Measurements from ENCODE around the gene COL4A1.
A peak's percentile ranks its signal among the peaks of the same experiment; 100 is the strongest.

COL4A1 gene

DNA sequence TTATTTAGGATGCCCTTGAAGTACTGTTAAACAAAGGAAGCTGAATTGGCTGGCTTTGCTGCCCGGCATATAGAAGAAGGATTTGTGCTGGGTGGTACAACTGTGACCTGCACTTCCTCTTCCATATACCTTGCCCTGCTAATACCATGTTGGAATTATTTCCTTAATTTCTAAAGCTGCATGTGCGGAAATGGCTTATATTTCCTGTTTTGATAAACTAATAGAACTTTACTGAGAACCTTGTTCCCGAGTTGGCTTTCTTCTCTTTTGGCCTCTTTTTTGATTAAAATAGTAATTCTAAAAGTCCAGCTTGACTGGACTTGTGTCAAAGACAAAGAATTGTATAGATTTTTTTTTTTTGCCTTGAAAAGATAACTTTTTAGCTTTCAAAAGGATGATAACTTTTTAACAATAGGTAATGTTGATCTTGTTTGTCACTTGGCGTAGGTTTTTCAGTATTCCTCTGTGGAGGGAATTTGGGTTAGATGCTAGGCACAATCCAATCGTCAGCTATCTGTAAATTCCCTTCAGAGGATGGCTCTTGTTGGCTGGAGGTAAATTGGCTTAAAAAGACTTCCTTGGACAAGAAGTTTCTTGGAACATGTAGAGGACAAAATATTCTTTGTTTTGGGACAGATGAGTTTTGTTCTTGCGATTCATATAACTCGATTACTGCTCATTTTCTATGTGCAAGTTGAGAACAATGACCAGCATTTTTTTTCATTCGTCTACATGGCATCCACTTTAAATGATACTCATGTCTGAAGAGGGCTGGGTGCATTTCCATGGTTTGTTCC, 41.5 kb upstream of the COL4A1 start:
- H3K36me3 ChIP-seq (ENCODE audit: control insufficient read depth, insufficient read depth, low read length) = no peaks in the 10 kb centered on the region
- no peak for DNase-seq

GRCh38 chr13:110347535-110348308, 40.8 kb upstream of the COL4A1 start:
- Histone ChIP-seq H2BK15ac (replicated peaks; ENCODE audit: low read depth) (no peak overlapping the region), H3K27ac (ENCODE audit: low read depth, low read length) (no peak overlapping the region), H4K8ac (ENCODE audit: low read depth, low read length) (no peak overlapping the region), H4K5ac (ENCODE audit: low read length) (no peak overlapping the region), H3K79me1 (ENCODE audit: low read length) (peaks cover 3% of the 10 kb centered on the region), H2BK5ac (ENCODE audit: low read length) (no peak overlapping the region), H2BK120ac (ENCODE audit: low read depth, low read length) (no peak overlapping the region), H3K4me2 (ENCODE audit: low read length) (no peak overlapping the region), H3K9ac (ENCODE audit: low read length) (no peak overlapping the region), H3K4me3 (ENCODE audit: low read length) (no peak overlapping the region), H3K18ac (ENCODE audit: low read length) (no peak overlapping the region), H3K79me2 (ENCODE audit: control insufficient read depth, insufficient read depth, low read length) (peaks cover 2% of the 10 kb centered on the region), H3K4me1 (ENCODE audit: control insufficient read depth, low read depth, low read length) (no peaks in the 10 kb centered on the region), H3K56ac (ENCODE audit: low read length) (no peak overlapping the region), H2AK5ac (ENCODE audit: low read length) (no peak overlapping the region), H3K36me3 (ENCODE audit: control insufficient read depth, insufficient read depth, low read length) (no peaks in the 10 kb centered on the region), H3K4ac (ENCODE audit: low read depth, low read length) (no peak overlapping the region), H3K27me3 (ENCODE audit: insufficient read depth, low read length, poor library complexity) (no peaks in the 10 kb centered on the region), H3K23ac (ENCODE audit: low read length) (no peak overlapping the region)
- peak; percentile 79 for DNase-seq
- no CpG with 5 or more reads among the region's 18 CpGs for WGBS (ENCODE audit: extremely low coverage, insufficient coverage, low lambda C conversion rate)

More for the DNA sequence above, 41.5 kb upstream of the COL4A1 start:
- no peak overlapping the region for H3K4me2 ChIP-seq (ENCODE audit: low read length)
- H2AK5ac ChIP-seq (ENCODE audit: low read length) = no peak overlapping the region
- H3K9ac ChIP-seq (ENCODE audit: low read length) = no peak overlapping the region
- H3K79me2 ChIP-seq (ENCODE audit: control insufficient read depth, insufficient read depth, low read length) = no peaks in the 10 kb centered on the region
- H3K4me1 ChIP-seq (ENCODE audit: control insufficient read depth, low read depth, low read length) = no peaks in the 10 kb centered on the region
- peaks cover under 1% of the 10 kb centered on the region for H3K79me1 ChIP-seq (ENCODE audit: low read length)
- no peak overlapping the region for H2BK120ac ChIP-seq (ENCODE audit: low read depth, low read length)
- no peak overlapping the region for H2BK5ac ChIP-seq (ENCODE audit: low read length)
- no peak overlapping the region for H4K8ac ChIP-seq (ENCODE audit: low read depth, low read length)
- H3K23ac ChIP-seq (ENCODE audit: low read length) = no peak overlapping the region
- no peak overlapping the region for H3K4ac ChIP-seq (ENCODE audit: low read depth, low read length)
- no peak overlapping the region for H2BK15ac ChIP-seq (replicated peaks; ENCODE audit: low read depth)
- no peak overlapping the region for H3K4me3 ChIP-seq (ENCODE audit: low read length)
- H4K5ac ChIP-seq (ENCODE audit: low read length) = no peak overlapping the region
- H3K18ac ChIP-seq (ENCODE audit: low read length) = no peak overlapping the region
- no peak overlapping the region for H3K56ac ChIP-seq (ENCODE audit: low read length)
- no peaks in the 10 kb centered on the region for H3K27me3 ChIP-seq (ENCODE audit: insufficient read depth, low read length, poor library complexity)
- H3K27ac ChIP-seq (ENCODE audit: low read depth, low read length) = no peak overlapping the region
- WGBS (ENCODE audit: extremely low coverage, insufficient coverage, low lambda C conversion rate) = no CpG with 5 or more reads among the region's 8 CpGs

- no CpG with 5 or more reads among the region's 3 CpGs for WGBS (ENCODE audit: extremely low coverage, insufficient coverage, low lambda C conversion rate)
- H3K9ac ChIP-seq (ENCODE audit: low read length) = no peak overlapping the region
- H3K79me1 ChIP-seq (ENCODE audit: low read length) = peaks cover 7% of the 10 kb centered on the region
- H3K27ac ChIP-seq (ENCODE audit: low read depth, low read length) = no peak overlapping the region
- no peaks in the 10 kb centered on the region for H3K4me1 ChIP-seq (ENCODE audit: control insufficient read depth, low read depth, low read length)
- no peak overlapping the region for H3K18ac ChIP-seq (ENCODE audit: low read length)
- DNase-seq = no peak
- no peak overlapping the region for H3K4me2 ChIP-seq (ENCODE audit: low read length)
- no peak overlapping the region for H4K5ac ChIP-seq (ENCODE audit: low read length)
- H2BK15ac ChIP-seq (replicated peaks; ENCODE audit: low read depth) = no peak overlapping the region
- no peak overlapping the region for H2BK5ac ChIP-seq (ENCODE audit: low read length)
- H3K4me3 ChIP-seq (ENCODE audit: low read length) = no peak overlapping the region
- no peak overlapping the region for H3K23ac ChIP-seq (ENCODE audit: low read length)
- H3K36me3 ChIP-seq (ENCODE audit: control insufficient read depth, insufficient read depth, low read length) = no peaks in the 10 kb centered on the region
- H2BK120ac ChIP-seq (ENCODE audit: low read depth, low read length) = no peak overlapping the region
- no peak overlapping the region for H2AK5ac ChIP-seq (ENCODE audit: low read length)
- H3K4ac ChIP-seq (ENCODE audit: low read depth, low read length) = no peak overlapping the region
- no peaks in the 10 kb centered on the region for H3K27me3 ChIP-seq (ENCODE audit: insufficient read depth, low read length, poor library complexity)
- no peak overlapping the region for H3K56ac ChIP-seq (ENCODE audit: low read length)
- peaks cover 2% of the 10 kb centered on the region for H3K79me2 ChIP-seq (ENCODE audit: control insufficient read depth, insufficient read depth, low read length)
- no peak overlapping the region for H4K8ac ChIP-seq (ENCODE audit: low read depth, low read length)
These were observed 40.1 kb upstream of the COL4A1 start for GRCh38 chr13:110347088-110347487.

GRCh38 chr13:110346661-110347067, 39.7 kb upstream of the COL4A1 start:
- Histone ChIP-seq H2BK15ac (replicated peaks; ENCODE audit: low read depth) (no peak overlapping the region), H3K4me3 (ENCODE audit: low read length) (no peak overlapping the region), H4K8ac (ENCODE audit: low read depth, low read length) (no peak overlapping the region), H3K4me2 (ENCODE audit: low read length) (no peak overlapping the region), H3K79me2 (ENCODE audit: control insufficient read depth, insufficient read depth, low read length) (peaks cover 2% of the 10 kb centered on the region), H4K5ac (ENCODE audit: low read length) (no peak overlapping the region), H3K4ac (ENCODE audit: low read depth, low read length) (no peak overlapping the region), H3K36me3 (ENCODE audit: control insufficient read depth, insufficient read depth, low read length) (no peaks in the 10 kb centered on the region), H3K9ac (ENCODE audit: low read length) (no peak overlapping the region), H3K18ac (ENCODE audit: low read length) (no peak overlapping the region), H3K27ac (ENCODE audit: low read depth, low read length) (no peak overlapping the region), H2BK120ac (ENCODE audit: low read depth, low read length) (no peak overlapping the region), H2BK5ac (ENCODE audit: low read length) (no peak overlapping the region), H2AK5ac (ENCODE audit: low read length) (no peak overlapping the region), H3K56ac (ENCODE audit: low read length) (no peak overlapping the region), H3K79me1 (ENCODE audit: low read length) (peaks cover 7% of the 10 kb centered on the region), H3K4me1 (ENCODE audit: control insufficient read depth, low read depth, low read length) (no peaks in the 10 kb centered on the region), H3K27me3 (ENCODE audit: insufficient read depth, low read length, poor library complexity) (no peaks in the 10 kb centered on the region), H3K23ac (ENCODE audit: low read length) (no peak overlapping the region)
- DNase-seq = no peak
- WGBS (ENCODE audit: extremely low coverage, insufficient coverage, low lambda C conversion rate) = no CpG with 5 or more reads among the region's 17 CpGs

DNA sequence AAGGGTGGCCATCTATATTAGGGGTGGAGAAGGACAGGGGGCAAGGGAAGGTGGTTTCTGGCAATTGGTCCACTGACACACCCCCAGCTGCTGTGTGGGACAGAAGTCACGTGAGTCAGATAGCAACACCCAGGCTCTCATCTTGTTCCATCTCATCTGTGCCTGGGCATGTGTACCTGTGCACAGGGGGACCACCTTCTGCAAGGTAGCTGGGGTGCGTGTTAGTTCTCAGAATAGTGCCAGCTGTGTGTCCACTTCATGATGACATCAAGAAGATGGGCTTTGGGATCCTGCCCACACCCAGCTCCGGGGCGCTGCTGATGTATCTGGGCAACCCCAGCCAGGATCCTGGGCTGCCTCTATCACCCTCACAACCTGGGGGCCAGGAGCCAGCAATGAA, 38.7 kb upstream of the COL4A1 start:
- H3K4me1 ChIP-seq (ENCODE audit: control insufficient read depth, low read depth, low read length) = peaks cover under 1% of the 10 kb centered on the region
- H2BK5ac ChIP-seq (ENCODE audit: low read length) = no peak overlapping the region
- H4K5ac ChIP-seq (ENCODE audit: low read length) = no peak overlapping the region
- no peaks in the 10 kb centered on the region for H3K36me3 ChIP-seq (ENCODE audit: control insufficient read depth, insufficient read depth, low read length)
- no peak overlapping the region for H3K4ac ChIP-seq (ENCODE audit: low read depth, low read length)
- H3K27ac ChIP-seq (ENCODE audit: low read depth, low read length) = no peak overlapping the region
- H3K23ac ChIP-seq (ENCODE audit: low read length) = no peak overlapping the region
- no peak overlapping the region for H4K8ac ChIP-seq (ENCODE audit: low read depth, low read length)
- no peak overlapping the region for H3K18ac ChIP-seq (ENCODE audit: low read length)
- DNase-seq = no peak
- H3K4me3 ChIP-seq (ENCODE audit: low read length) = no peak overlapping the region
- H3K27me3 ChIP-seq (ENCODE audit: insufficient read depth, low read length, poor library complexity) = no peaks in the 10 kb centered on the region
- H2AK5ac ChIP-seq (ENCODE audit: low read length) = no peak overlapping the region
- H3K79me1 ChIP-seq (ENCODE audit: low read length) = peaks cover 9% of the 10 kb centered on the region
- H3K4me2 ChIP-seq (ENCODE audit: low read length) = no peak overlapping the region
- no peak overlapping the region for H3K9ac ChIP-seq (ENCODE audit: low read length)
- H2BK120ac ChIP-seq (ENCODE audit: low read depth, low read length) = no peak overlapping the region
- WGBS (ENCODE audit: extremely low coverage, insufficient coverage, low lambda C conversion rate) = no CpG with 5 or more reads among the region's 4 CpGs
- H3K79me2 ChIP-seq (ENCODE audit: control insufficient read depth, insufficient read depth, low read length) = peaks cover 2% of the 10 kb centered on the region
- no peak overlapping the region for H2BK15ac ChIP-seq (replicated peaks; ENCODE audit: low read depth)
- H3K56ac ChIP-seq (ENCODE audit: low read length) = no peak overlapping the region
